Natural killer cell treated with Interleukin-12 subunit alpha and Interleukin-12 subunit beta and Interleukin-15 and Interleukin-18, amount 100 ng/mL, for 72 hours (primary cell): ENCODE measurements around the gene TMEM8B. TPM values are rescaled to one million over a fixed set of nuclear protein-coding genes. Genes with fewer than 3 reads are reported as not detected.

ENCODE experiments used
- ATAC-seq, 2 donors: fragments of 150-1000 bp; cut with Tn5 transposase in 1 of 2; sonication (Bioruptor Pico), chemical (Tn5 transposase) in 1 of 2; 2 replicates each; pipeline ENCODE4 v1.10.0; 2021
- DNase-seq: peaks from one replicate; pipeline ENCODE4 v3.0.0; 2022; ENCODE audit warnings: low spot score
- H3K27ac Mint-ChIP-seq, 2 donors: 1 replicate in 1 of 2; 2 replicates in 1 of 2; pipeline ENCODE4 v1.8.0; 2022; ENCODE audit warnings: mixed read lengths in 2 of 2, mild to moderate bottlenecking in 1 of 2, moderate library complexity in 1 of 2
- H3K27me3 Mint-ChIP-seq, 2 donors: 1 replicate in 1 of 2; 2 replicates in 1 of 2; pipeline ENCODE4 v1.8.0; 2022; ENCODE audit warnings: mixed read lengths in 2 of 2
- H3K36me3 Mint-ChIP-seq: one replicate; pipeline ENCODE4 v1.8.0; 2022; ENCODE audit warnings: mixed read lengths
- H3K4me1 Mint-ChIP-seq, 2 donors: 1 replicate in 1 of 2; 2 replicates in 1 of 2; pipeline ENCODE4 v1.8.0; 2022; ENCODE audit warnings: low read depth in 2 of 2, mixed read lengths in 2 of 2, mild to moderate bottlenecking in 1 of 2
- H3K4me3 Mint-ChIP-seq: one replicate; pipeline ENCODE4 v1.8.0; 2022; ENCODE audit warnings: mixed read lengths
- H3K9me3 Mint-ChIP-seq: 2 replicates; pipeline ENCODE4 v1.8.0; 2022; ENCODE audit warnings: mixed read lengths
- total RNA-seq, 2 donors: library from RNA; stranded (reverse); gene quantifications; one replicate each; pipeline ENCODE4 v1.2.3, GENCODE V29; 2022

Gene TMEM8B
- total RNA-seq, 2 donors from 2014 or later = 1.8 TPM

GRCh38 chr9:35797311-35798109 is 31.5 kb upstream of the TMEM8B start:
- Mint-ChIP-seq H3K36me3 (no peaks in the 10 kb centered on the region), H3K27ac (peak overlapping the region in 1 of 2 donors; percentile 12)

DNA sequence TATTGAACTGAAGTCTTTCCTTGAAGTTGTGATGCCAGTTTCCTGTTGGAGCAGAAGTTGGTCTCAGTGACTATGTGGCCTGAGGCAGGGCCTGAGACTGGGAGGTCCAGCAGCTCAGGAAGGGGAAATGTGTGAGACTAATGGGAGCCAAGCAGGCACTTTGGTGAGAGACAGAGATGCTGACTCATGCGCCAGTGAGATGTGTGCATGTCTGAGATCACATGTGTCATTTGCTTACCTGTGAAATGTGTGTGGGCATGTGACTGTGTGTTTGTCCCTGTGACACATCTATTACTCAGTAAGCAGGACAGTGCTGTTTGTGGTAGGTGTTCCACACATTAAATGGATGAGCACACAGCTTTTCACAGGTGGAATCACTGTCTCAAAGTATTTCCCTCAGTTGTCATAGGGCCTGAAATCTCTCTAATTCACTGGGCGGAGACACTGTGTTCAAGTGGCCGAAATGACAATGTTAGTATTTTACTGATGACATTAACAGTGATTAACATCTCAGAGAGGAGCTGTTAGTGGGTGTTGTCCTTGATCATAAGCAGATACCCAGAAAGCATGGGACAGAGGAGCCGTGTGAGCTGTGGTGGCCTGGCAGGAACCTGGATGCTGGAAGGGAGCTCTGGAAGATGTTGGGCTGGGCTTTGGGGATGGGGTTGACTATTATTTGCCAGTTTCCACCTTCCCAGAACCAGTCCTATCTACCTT is 30.2 kb upstream of the TMEM8B start:
- ATAC-seq (peak; percentile 80 to 84), DNase-seq (no peak)
- Mint-ChIP-seq H3K27ac (no peak overlapping the region), H3K36me3 (no peaks in the 10 kb centered on the region), H3K9me3 (no peaks in the 10 kb centered on the region), H3K4me1 (peaks cover 16 to 19% of the 10 kb centered on the region in 2 donors), H3K27me3 (no peaks in the 10 kb centered on the region), H3K4me3 (no peak overlapping the region)

More at GRCh38 chr9:35797311-35798109, 31.5 kb upstream of the TMEM8B start:
- DNase-seq = no peak
- no peaks in the 10 kb centered on the region for H3K27me3 Mint-ChIP-seq
- H3K9me3 Mint-ChIP-seq = no peaks in the 10 kb centered on the region
- no peak overlapping the region for H3K4me3 Mint-ChIP-seq
- ATAC-seq = no peak
- peaks cover 16 to 19% of the 10 kb centered on the region in 2 donors for H3K4me1 Mint-ChIP-seq

DNA sequence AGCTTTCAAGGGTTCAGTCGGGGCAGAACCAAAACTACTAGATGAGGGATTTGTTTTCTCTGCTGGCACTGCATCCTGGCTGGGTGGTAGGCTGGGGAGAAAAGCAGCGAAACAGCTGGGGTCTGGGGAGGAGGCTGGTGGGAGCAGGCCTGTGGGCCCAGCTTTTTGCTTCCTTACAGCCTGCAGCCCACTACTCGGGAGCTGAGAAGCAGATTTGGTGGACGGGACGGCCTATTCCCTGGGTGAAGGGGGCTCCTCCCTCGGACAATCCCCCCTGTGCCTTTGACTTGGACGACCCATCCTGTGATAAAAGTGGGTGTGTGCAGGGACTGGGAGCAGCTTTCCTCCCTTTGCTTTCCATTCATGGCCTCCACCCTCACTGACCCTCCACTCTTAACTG is 28.5 kb upstream of the TMEM8B start:
- no peaks in the 10 kb centered on the region for H3K36me3 Mint-ChIP-seq
- H3K27ac Mint-ChIP-seq = no peak overlapping the region

DNA sequence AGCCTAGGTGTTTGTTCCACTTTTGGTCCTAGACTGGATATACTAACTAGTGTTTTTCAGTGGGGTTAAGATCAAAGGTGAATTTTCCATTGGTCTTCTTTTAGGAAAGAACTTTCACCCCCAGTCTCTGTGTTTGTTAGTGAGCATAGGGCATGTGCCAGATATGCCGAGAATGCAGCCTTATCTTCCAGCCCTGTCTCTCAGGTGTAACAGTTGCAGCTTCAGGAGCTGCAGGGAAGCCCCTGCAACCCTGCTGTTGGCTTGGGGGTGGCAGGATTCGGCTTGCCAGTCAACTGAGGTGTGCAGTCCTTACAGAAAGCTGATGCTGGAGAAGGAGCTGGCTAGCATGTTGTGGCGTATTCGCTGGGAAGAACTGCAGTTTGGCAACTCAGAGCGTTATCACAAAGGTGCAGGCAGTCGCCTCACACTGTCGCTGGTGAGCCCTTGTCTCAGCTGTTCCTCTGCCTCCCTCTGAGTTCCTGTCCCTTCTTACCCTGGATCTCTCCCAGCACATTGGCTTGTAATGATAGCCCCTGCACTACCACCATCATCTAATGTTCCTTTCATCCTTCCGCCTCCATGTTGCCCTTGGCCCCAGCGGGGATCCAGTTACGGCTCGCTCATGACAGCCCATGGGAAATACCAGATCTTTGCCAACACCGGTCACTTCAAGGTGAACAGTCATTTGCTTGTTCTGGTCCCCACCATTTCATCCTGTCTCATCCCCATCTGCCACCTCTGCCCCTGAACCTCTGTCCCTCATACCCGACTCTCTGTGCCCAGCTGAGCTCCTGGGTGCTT is 27.5 kb upstream of the TMEM8B start:
- no peaks in the 10 kb centered on the region for H3K36me3 Mint-ChIP-seq
- no peaks in the 10 kb centered on the region for H3K9me3 Mint-ChIP-seq
- ATAC-seq (no peak), DNase-seq (no peak)
- H3K27me3 Mint-ChIP-seq = no peaks in the 10 kb centered on the region
- peak overlapping the region in 1 of 2 donors; percentile 14 for H3K27ac Mint-ChIP-seq
- H3K4me1 Mint-ChIP-seq = peaks cover 9 to 13% of the 10 kb centered on the region in 2 donors
- no peak overlapping the region for H3K4me3 Mint-ChIP-seq

More for the DNA sequence above, 28.5 kb upstream of the TMEM8B start:
- Mint-ChIP-seq H3K4me3 (no peak overlapping the region), H3K4me1 (peaks cover 8 to 13% of the 10 kb centered on the region in 2 donors), H3K27me3 (no peaks in the 10 kb centered on the region), H3K9me3 (no peaks in the 10 kb centered on the region)
- DNase-seq (no peak), ATAC-seq (no peak)

- peak in 1 of 2 donors; percentile 25 for ATAC-seq
- Mint-ChIP-seq H3K4me3 (no peak overlapping the region), H3K9me3 (no peaks in the 10 kb centered on the region), H3K27me3 (no peaks in the 10 kb centered on the region), H3K4me1 (peaks cover 5 to 8% of the 10 kb centered on the region in 2 donors), H3K27ac (no peak overlapping the region), H3K36me3 (no peaks in the 10 kb centered on the region)
- DNase-seq = no peak
Observed at GRCh38 chr9:35806101-35806500, 22.9 kb upstream of the TMEM8B start.

- ATAC-seq (no peak), DNase-seq (no peak)
- H3K4me3 Mint-ChIP-seq = no peak overlapping the region
- no peaks in the 10 kb centered on the region for H3K36me3 Mint-ChIP-seq
- no peaks in the 10 kb centered on the region for H3K9me3 Mint-ChIP-seq
- peaks cover 21 to 23% of the 10 kb centered on the region in 2 donors for H3K4me1 Mint-ChIP-seq
- no peaks in the 10 kb centered on the region for H3K27me3 Mint-ChIP-seq
- no peak overlapping the region for H3K27ac Mint-ChIP-seq
Observed at GRCh38 chr9:35808433-35808832, 20.6 kb upstream of the TMEM8B start.

DNA sequence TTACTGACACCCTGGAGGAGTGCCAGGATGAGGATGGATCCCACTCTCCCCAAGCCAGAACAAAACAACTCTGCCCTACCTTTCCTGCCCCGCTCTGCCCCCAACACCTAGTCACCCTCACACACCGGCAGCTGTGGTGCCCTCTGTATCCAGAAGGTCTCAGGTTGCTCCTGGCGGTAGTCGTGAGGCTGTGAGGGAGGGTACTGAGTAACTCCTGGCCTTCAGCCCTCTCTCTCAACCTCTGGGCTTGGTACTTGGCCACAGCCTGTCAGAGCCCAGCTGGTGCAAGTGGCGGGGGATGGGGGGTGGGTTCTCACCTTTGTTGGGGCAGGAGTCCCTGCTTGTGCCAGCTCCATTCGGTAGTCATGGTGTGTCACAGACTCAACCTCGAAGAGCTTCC is 18.9 kb upstream of the TMEM8B start:
- DNase-seq (no peak), ATAC-seq (no peak)
- peaks cover 29 to 31% of the 10 kb centered on the region in 2 donors for H3K4me1 Mint-ChIP-seq
- H3K27me3 Mint-ChIP-seq = no peaks in the 10 kb centered on the region
- H3K4me3 Mint-ChIP-seq = no peak overlapping the region
- H3K36me3 Mint-ChIP-seq = no peaks in the 10 kb centered on the region
- no peak overlapping the region for H3K27ac Mint-ChIP-seq
- H3K9me3 Mint-ChIP-seq = no peaks in the 10 kb centered on the region

DNA sequence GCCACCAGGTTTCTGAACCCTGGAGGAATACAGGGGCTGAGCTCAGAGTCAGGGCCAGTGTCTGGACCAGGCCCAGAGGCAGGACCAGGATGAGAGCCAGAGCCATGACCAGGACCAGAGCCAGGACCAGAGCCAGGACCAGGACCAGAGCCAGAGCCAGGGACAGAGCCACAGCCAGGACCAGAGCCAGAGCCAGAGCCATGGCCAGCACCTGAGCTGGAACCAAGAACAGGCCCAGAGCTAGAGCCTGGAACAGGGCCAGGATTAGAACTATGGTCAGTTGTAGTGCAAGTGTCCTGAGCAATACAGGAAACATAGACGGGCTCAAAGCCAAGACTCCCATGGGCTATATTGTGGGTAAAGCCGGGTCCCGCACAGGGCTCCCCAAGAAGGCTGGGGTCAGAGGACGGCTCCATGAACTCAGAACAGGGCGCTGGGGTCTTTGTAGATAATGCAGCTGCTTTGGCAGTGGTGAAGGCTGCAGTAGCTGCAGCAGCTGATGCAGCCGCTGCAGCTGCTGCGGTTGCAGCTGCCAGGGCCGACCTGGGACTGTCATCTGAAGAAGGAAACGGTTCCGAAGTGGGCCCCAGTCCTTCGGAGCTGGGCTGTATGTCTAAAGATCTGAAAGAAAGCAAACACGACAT is 17.5 kb upstream of the TMEM8B start:
- no peaks in the 10 kb centered on the region for H3K9me3 Mint-ChIP-seq
- H3K27ac Mint-ChIP-seq = peak overlapping the region; percentile 68 to 97
- H3K4me1 Mint-ChIP-seq = peaks cover 33 to 37% of the 10 kb centered on the region in 2 donors
- ATAC-seq (no peak), DNase-seq (no peak)
- H3K36me3 Mint-ChIP-seq = no peaks in the 10 kb centered on the region
- H3K4me3 Mint-ChIP-seq = peak overlapping the region; percentile 90
- H3K27me3 Mint-ChIP-seq = no peaks in the 10 kb centered on the region

DNA sequence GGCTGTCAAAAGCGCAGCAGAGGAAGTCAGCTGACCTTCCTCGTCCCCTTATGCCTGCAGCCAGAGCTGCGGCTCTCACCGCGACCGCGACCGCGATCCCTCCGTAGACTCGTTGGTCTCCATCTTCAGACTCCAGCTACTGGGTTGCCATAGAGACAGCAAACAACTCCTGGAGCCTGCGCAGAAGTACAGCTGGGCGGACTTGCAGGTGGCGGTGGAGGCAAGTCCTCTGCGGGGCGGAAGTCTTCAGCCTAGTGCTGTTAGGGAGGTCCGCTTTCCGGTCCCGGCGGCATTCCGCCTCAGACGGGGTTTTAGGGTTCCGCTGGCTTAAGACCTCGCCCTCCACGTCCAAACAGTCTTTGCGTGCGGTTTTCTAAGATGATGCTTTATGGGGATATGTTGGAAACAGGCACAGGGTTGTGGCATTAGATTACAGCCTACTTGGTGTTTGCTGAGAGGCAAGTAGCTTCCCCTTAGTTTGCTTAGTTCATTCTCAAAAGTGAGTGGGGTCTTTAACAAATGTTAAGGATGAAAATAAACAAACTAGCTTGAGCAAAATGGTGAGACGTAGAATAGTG is 16.9 kb upstream of the TMEM8B start, which contains the start of gene SPAG8:
Gene SPAG8 (minus strand): TSS at position 238 of the 578 bp plus-strand sequence. CDS start 115 bp downstream, at position 123.
- DNase-seq (peak; percentile 96), ATAC-seq (peak; percentile 82 to 83)
- H3K27me3 Mint-ChIP-seq = no peaks in the 10 kb centered on the region
- peak within 1 kb of the TSS; percentile 68 to 97 for H3K27ac Mint-ChIP-seq
- H3K36me3 Mint-ChIP-seq = no peaks in the 10 kb centered on the region
- H3K4me3 Mint-ChIP-seq = peak within 1 kb of the TSS; percentile 90
- H3K4me1 Mint-ChIP-seq = peaks cover 29 to 33% of the 10 kb centered on the region in 2 donors
- no peaks in the 10 kb centered on the region for H3K9me3 Mint-ChIP-seq

GRCh38 chr9:35813434-35814105 is 15.5 kb upstream of the TMEM8B start:
- peak overlapping the region; percentile 68 to 90 for H3K27ac Mint-ChIP-seq
- DNase-seq (no peak), ATAC-seq (no peak)
- peak overlapping the region; percentile 87 for H3K4me3 Mint-ChIP-seq
- H3K27me3 Mint-ChIP-seq = no peaks in the 10 kb centered on the region
- H3K4me1 Mint-ChIP-seq = peaks cover 29 to 33% of the 10 kb centered on the region in 2 donors
- no peaks in the 10 kb centered on the region for H3K9me3 Mint-ChIP-seq
- H3K36me3 Mint-ChIP-seq = no peaks in the 10 kb centered on the region

DNA sequence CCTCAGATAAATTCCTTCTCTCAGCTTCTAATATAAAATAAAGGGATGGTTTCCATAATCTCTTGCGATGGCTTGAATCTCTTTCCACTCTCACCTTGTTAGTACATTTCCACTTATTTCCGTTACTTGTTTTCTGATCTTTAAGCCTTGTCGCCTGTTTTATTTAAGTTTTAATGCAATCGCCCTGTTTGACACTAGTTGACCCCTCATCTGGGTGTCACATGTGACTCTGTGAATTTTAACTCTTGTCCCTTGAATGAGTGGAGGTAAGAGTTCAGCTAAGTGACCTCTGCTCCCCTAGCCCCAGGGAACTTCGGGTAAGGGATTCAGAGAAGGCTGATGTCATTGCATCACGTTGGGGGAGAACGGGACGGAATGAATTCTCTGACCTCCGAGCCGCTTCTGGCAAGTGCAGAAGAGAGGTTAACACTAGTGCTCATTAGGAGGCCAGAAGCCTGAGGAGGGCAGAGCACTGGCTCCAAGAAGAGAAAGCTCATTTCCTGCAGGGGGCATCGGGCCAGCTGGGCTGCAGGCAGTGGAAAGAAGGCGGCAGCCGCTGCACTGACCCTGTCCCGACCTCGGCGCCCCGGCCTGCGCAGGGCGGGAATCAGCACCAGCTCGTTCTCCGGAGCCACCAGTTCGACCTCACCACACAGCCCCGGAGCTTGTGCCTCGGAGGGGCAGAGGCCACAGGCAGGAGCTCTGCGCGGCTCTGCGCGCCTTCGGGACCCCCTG is 14.8 kb upstream of the TMEM8B start:
- no peaks in the 10 kb centered on the region for H3K9me3 Mint-ChIP-seq
- no peaks in the 10 kb centered on the region for H3K27me3 Mint-ChIP-seq
- H3K27ac Mint-ChIP-seq = peak overlapping the region; percentile 68 to 90
- DNase-seq = peak; percentile 65
- peak; percentile 40 to 41 for ATAC-seq
- H3K4me1 Mint-ChIP-seq = peaks cover 29 to 33% of the 10 kb centered on the region in 2 donors
- peak overlapping the region; percentile 87 for H3K4me3 Mint-ChIP-seq
- H3K36me3 Mint-ChIP-seq = no peaks in the 10 kb centered on the region
